Common myeloid progenitor, CD34-positive (primary cell): ENCODE measurements around the gene FOXK2.

ENCODE experiments used
- CTCF ChIA-PET: fragments of 350-600 bp; sonication (Branson Sonifier 250); formaldehyde crosslinking; loops from one replicate; lab custom pipeline; 2021; ENCODE audit warnings: antibody characterized with exemption; lab: Charles Lee
- POLR2A ChIA-PET: fragments of 350-600 bp; sonication (Branson Sonifier 250); formaldehyde crosslinking; loops from one replicate; lab custom pipeline; 2021; ENCODE audit warnings: antibody characterized with exemption; lab: Charles Lee
- DNase-seq, 3 donors: peaks; one replicate each; pipeline versions ENCODE4 v3.0.0 to v3.0.0-alpha.2; 2013
- H3K27ac ChIP-seq, 2 experiments: 1 replicate in 1 of 2; 2 replicates in 1 of 2; pipeline ENCODE4 v1.7.0; 2013; ENCODE audit warnings: inconsistent platforms in 2 of 2, low read length in 2 of 2, mild to moderate bottlenecking in 2 of 2, low read depth in 1 of 2, moderate library complexity in 1 of 2; ENCODE audit not compliant: severe bottlenecking in 2 of 2, insufficient read depth in 1 of 2, poor library complexity in 1 of 2
- H3K27me3 ChIP-seq, 5 experiments: replicated peaks in 2 of 5; 1 replicate in 3 of 5; 2 replicates in 2 of 5; pipeline versions ENCODE4 v1.6.1 to v1.7.0; 2013; ENCODE audit warnings: low read length in 4 of 5, mild to moderate bottlenecking in 2 of 5, moderate library complexity in 2 of 5, inconsistent platforms in 1 of 5; ENCODE audit not compliant: insufficient read depth in 5 of 5, control insufficient read depth in 4 of 5
- H3K36me3 ChIP-seq, 4 experiments: 1 replicate in 2 of 4; 2 replicates in 2 of 4; pipeline versions ENCODE4 v1.6.1 to v1.7.0; 2013; ENCODE audit warnings: low read length in 3 of 4, control low read depth in 1 of 4, mild to moderate bottlenecking in 1 of 4; ENCODE audit not compliant: control insufficient read depth in 4 of 4, insufficient read depth in 4 of 4
- H3K4me1 ChIP-seq, 4 experiments: 1 replicate in 3 of 4; 2 replicates in 1 of 4; pipeline versions ENCODE4 v1.6.1 to v1.7.1; 2013; ENCODE audit warnings: low read length in 3 of 4, mild to moderate bottlenecking in 3 of 4, control low read depth in 1 of 4, inconsistent platforms in 1 of 4, moderate library complexity in 1 of 4; ENCODE audit not compliant: control insufficient read depth in 4 of 4, insufficient read depth in 4 of 4; ENCODE audit errors: control extremely low read depth in 1 of 4
- H3K4me3 ChIP-seq, 7 experiments: 1 replicate in 4 of 7; 2 replicates in 3 of 7; pipeline versions ENCODE4 v1.5.1 to v1.7.0; 2013; ENCODE audit warnings: mild to moderate bottlenecking in 7 of 7, low read length in 6 of 7, moderate library complexity in 6 of 7, inconsistent platforms in 2 of 7, low read depth in 2 of 7, control low read depth in 1 of 7; ENCODE audit not compliant: insufficient read depth in 4 of 7, control insufficient read depth in 1 of 7; ENCODE audit errors: extremely low read depth in 1 of 7
- H3K9me3 ChIP-seq, 5 experiments: 1 replicate in 4 of 5; 2 replicates in 1 of 5; pipeline versions ENCODE4 v1.6.1 to v1.7.1; 2013; ENCODE audit warnings: low read length in 4 of 5, mild to moderate bottlenecking in 2 of 5, inconsistent platforms in 1 of 5, low read depth in 1 of 5, moderate library complexity in 1 of 5; ENCODE audit not compliant: control insufficient read depth in 4 of 5, insufficient read depth in 2 of 5; ENCODE audit errors: control extremely low read depth in 1 of 5
- WGBS: methylation state at CpG from one replicate; pipeline ENCODE4 v1.1.5; 2013; ENCODE audit not compliant: insufficient coverage; 5-methylcytosine and 5-hydroxymethylcytosine counted together

Gene FOXK2

GRCh38 chr17:82609655-82610054 lies 90.1 kb downstream of the FOXK2 start:
- 90% methylated on average over 2 of the region's 4 CpGs for WGBS
- POLR2A ChIA-PET, result no interaction called here
- CTCF ChIA-PET, result interaction anchor here (1.2 kb wide), 1 partner anchor 32 kb away, joined by 4 read pairs; no protein-coding TSS in a partner anchor
- peaks cover 10 to 43% (median 27%) of the 10 kb centered on the region in 4 experiments for H3K36me3 ChIP-seq
- no peaks in the 10 kb centered on the region for H3K9me3 ChIP-seq
- H3K4me1 ChIP-seq, result peaks cover 0 to 5% (median under 1%) of the 10 kb centered on the region in 4 experiments
- no peak for DNase-seq
- H3K27ac ChIP-seq, result no peak overlapping the region
- no peak overlapping the region for H3K4me3 ChIP-seq
- H3K27me3 ChIP-seq, result no peaks in the 10 kb centered on the region

- 94% methylated on average over 15 of the region's 21 CpGs for WGBS
- Histone ChIP-seq H3K9me3 (no peaks in the 10 kb centered on the region), H3K4me1 (no peaks in the 10 kb centered on the region), H3K36me3 (peaks cover 8 to 48% (median 35%) of the 10 kb centered on the region in 4 experiments), H3K27me3 (no peaks in the 10 kb centered on the region), H3K4me3 (no peak overlapping the region), H3K27ac (no peak overlapping the region)
- ChIA-PET POLR2A (interaction anchor here (0.5 to 0.8 kb wide), 2 partner anchors 11 to 58 kb away, joined by 3 to 5 read pairs; no protein-coding TSS in a partner anchor), CTCF (interaction anchor here (1.1 kb wide), 1 partner anchor 17 kb away, joined by 3 read pairs; no protein-coding TSS in a partner anchor)
- no peak for DNase-seq
These were observed 91.9 kb downstream of the FOXK2 start for GRCh38 chr17:82611140-82612058.

DNA sequence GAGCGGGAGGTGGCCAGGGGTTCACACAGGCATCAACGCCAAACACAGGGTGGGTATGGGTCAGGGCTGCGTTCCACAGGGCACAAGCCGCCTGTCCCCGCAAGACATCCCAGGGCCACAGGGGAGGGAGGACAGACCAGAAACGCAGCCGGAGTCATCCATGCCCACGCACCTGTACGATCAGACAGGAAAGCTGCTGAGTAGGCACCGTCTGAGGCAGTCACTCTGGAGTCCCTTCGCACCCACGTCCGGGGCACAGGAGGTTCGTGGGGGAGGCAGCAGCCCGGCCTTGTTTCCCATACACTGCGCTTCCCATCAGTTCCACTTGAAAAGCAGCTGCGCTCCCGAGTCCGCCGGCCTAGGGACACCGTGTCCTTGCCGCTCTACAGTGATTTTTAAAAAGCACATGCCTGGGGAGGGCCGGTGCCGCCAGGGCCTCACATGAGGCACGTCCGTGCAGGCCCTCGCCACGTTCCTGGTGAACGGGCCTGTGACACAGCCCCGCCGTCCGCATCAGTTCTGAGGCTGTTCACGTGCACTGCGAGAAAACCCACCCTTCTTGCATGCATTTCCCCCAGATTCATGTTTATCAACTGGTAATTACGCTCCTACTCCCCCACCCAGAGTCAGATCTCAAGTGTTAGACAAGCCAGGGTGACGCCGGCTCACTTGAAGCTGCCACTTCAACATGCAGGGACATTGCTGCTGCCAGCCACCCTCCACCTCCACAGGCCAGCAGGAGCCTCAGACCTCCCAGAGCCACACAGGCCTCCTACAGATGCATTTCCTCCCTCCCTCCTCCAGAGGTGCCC lies 94.0 kb downstream of the FOXK2 start:
- peaks cover 8 to 64% (median 45%) of the 10 kb centered on the region in 4 experiments for H3K36me3 ChIP-seq
- no peaks in the 10 kb centered on the region for H3K9me3 ChIP-seq
- no peak overlapping the region for H3K27ac ChIP-seq
- no peak overlapping the region for H3K4me3 ChIP-seq
- H3K27me3 ChIP-seq, result no peaks in the 10 kb centered on the region
- ChIA-PET POLR2A (no interaction called here), CTCF (no interaction called here)
- H3K4me1 ChIP-seq, result no peaks in the 10 kb centered on the region
- 96% methylated on average over 37 of the region's 37 CpGs for WGBS
- no peak for DNase-seq

GRCh38 chr17:82614095-82614631 lies 94.6 kb downstream of the FOXK2 start:
- peaks cover 8 to 66% (median 47%) of the 10 kb centered on the region in 4 experiments for H3K36me3 ChIP-seq
- ChIA-PET POLR2A (no interaction called here), CTCF (interaction anchor here (1.0 kb wide), 1 partner anchor 11 kb away, joined by 3 read pairs; no protein-coding TSS in a partner anchor)
- H3K27ac ChIP-seq, result no peak overlapping the region
- no peak for DNase-seq
- WGBS, result 97% methylated on average over 9 of the region's 22 CpGs
- no peaks in the 10 kb centered on the region for H3K27me3 ChIP-seq
- H3K9me3 ChIP-seq, result no peaks in the 10 kb centered on the region
- H3K4me3 ChIP-seq, result no peak overlapping the region
- no peaks in the 10 kb centered on the region for H3K4me1 ChIP-seq

- H3K27ac ChIP-seq, result no peak overlapping the region
- H3K4me1 ChIP-seq, result no peaks in the 10 kb centered on the region
- CTCF ChIA-PET, result interaction anchor here (0.7 to 1.0 kb wide), 2 partner anchors 12 to 55 kb away, joined by 3 read pairs; no protein-coding TSS in a partner anchor
- WGBS, result 98% methylated on average over 44 of the region's 45 CpGs
- H3K9me3 ChIP-seq, result no peaks in the 10 kb centered on the region
- no peak for DNase-seq
- H3K36me3 ChIP-seq, result peaks cover 3 to 72% (median 50%) of the 10 kb centered on the region in 4 experiments
- POLR2A ChIA-PET, result no interaction called here
- H3K4me3 ChIP-seq, result no peak overlapping the region
- no peaks in the 10 kb centered on the region for H3K27me3 ChIP-seq
These were observed 95.8 kb downstream of the FOXK2 start for GRCh38 chr17:82615084-82616020.

DNA sequence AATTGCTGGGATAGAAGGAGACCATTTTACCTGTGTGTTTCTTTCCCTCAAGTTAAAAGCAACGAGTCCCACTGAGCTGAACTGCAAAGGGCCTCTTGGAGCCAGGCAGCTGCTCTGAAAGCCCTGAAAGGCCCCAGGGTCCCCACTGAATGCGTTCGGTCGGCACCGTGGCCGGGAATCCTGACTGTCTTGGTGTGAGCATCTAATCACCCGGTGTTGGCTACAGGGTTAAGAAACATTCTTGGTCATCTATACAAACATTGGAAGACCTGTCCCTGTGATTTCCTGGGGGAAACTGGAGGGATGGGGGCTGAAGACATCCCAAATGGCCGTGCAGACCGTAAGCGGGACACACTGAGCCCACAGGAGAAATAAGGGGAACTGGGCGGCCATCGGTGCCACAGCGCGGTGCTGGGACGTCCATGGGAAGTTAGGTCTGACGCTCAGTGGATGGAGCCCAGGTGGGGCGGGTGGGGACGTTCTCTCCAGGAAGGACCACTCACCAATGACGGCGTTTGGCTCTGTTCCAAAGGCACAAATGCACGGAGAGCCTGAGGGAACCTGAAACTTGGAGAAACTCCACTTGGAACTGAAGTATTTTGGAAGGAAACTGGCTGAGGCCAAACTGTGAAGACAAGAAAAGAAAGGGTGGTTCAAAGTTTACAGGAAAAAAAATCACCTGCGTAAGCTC lies 96.6 kb downstream of the FOXK2 start:
- 94% methylated on average over 17 of the region's 22 CpGs for WGBS

More for the DNA sequence above, 96.6 kb downstream of the FOXK2 start:
- POLR2A ChIA-PET, result no interaction called here
- no peak overlapping the region for H3K4me3 ChIP-seq
- CTCF ChIA-PET, result interaction anchor here (0.7 kb wide), 1 partner anchor 55 kb away, joined by 3 read pairs; no protein-coding TSS in a partner anchor
- H3K27me3 ChIP-seq, result no peaks in the 10 kb centered on the region
- H3K4me1 ChIP-seq, result no peaks in the 10 kb centered on the region
- peaks cover 3 to 76% (median 54%) of the 10 kb centered on the region in 4 experiments for H3K36me3 ChIP-seq
- H3K27ac ChIP-seq, result no peak overlapping the region
- DNase-seq, result no peak
- no peaks in the 10 kb centered on the region for H3K9me3 ChIP-seq
